ENCODE data around the gene PAX5.

Gene PAX5

GRCh38 chr9:36935768-36936497 is 98.1 kb downstream of the PAX5 start:
- no peak for DNase-seq (ENCODE audit: low read depth, low spot score)
- H3K4me3 ChIP-seq (ENCODE audit: low read depth, low read length), result no peak overlapping the region
- in situ Hi-C loops (cut with HindIII; ENCODE audit: low sequenced_read_pairs), result no loop called here
- TF ChIP-seq CTCF (IDR thresholded peaks at IDR 0.05; ENCODE audit: low read depth, low read length), result no peak

GRCh38 chr9:36935332-36935731 is 98.7 kb downstream of the PAX5 start:
- DNase-seq (ENCODE audit: low read depth, low spot score), result no peak
- TF ChIP-seq CTCF (IDR thresholded peaks at IDR 0.05; ENCODE audit: low read depth, low read length), result no peak
- H3K4me3 ChIP-seq (ENCODE audit: low read depth, low read length), result no peak overlapping the region
- in situ Hi-C loops (cut with HindIII; ENCODE audit: low sequenced_read_pairs), result no loop called here

- in situ Hi-C loops (cut with HindIII; ENCODE audit: low sequenced_read_pairs), result no loop called here
- no peak overlapping the region for H3K4me3 ChIP-seq (ENCODE audit: low read depth, low read length)
- no peak for DNase-seq (ENCODE audit: low read depth, low spot score)
- no peak for TF ChIP-seq CTCF (IDR thresholded peaks at IDR 0.05; ENCODE audit: low read depth, low read length)
Observed at GRCh38 chr9:36934478-36935065, 99.5 kb downstream of the PAX5 start.

GRCh38 chr9:36933676-36934215 is 100.3 kb downstream of the PAX5 start:
- in situ Hi-C loops (cut with HindIII; ENCODE audit: low sequenced_read_pairs), result no loop called here
- DNase-seq (ENCODE audit: low read depth, low spot score), result no peak
- no peak for TF ChIP-seq CTCF (IDR thresholded peaks at IDR 0.05; ENCODE audit: low read depth, low read length)
- H3K4me3 ChIP-seq (ENCODE audit: low read depth, low read length), result no peak overlapping the region

- no peak overlapping the region for H3K4me3 ChIP-seq (ENCODE audit: low read depth, low read length)
- DNase-seq (ENCODE audit: low read depth, low spot score), result no peak
- in situ Hi-C loops (cut with HindIII; ENCODE audit: low sequenced_read_pairs), result no loop called here
- TF ChIP-seq CTCF (IDR thresholded peaks at IDR 0.05; ENCODE audit: low read depth, low read length), result no peak
Observed at GRCh38 chr9:36932198-36932597, 101.9 kb downstream of the PAX5 start.

GRCh38 chr9:36930941-36931340 is 103.1 kb downstream of the PAX5 start:
- no peak overlapping the region for H3K4me3 ChIP-seq (ENCODE audit: low read depth, low read length)
- no peak for DNase-seq (ENCODE audit: low read depth, low spot score)
- no peak for TF ChIP-seq CTCF (IDR thresholded peaks at IDR 0.05; ENCODE audit: low read depth, low read length)
- in situ Hi-C loops (cut with HindIII; ENCODE audit: low sequenced_read_pairs), result no loop called here

Data from astrocyte of the spinal cord (primary cell).